ENCODE results near the gene CCSER2. TPM values are rescaled to one million over a fixed set of nuclear protein-coding genes. Genes with fewer than 3 reads are reported as not detected.
"Not testable (repeated sequence)": the region's sequence is repeated elsewhere in the genome, so short reads cannot be mapped to it uniquely, and the experiment has no call there.

CCSER2 gene
- total and polyA plus RNA-seq, 2 donors (not counting 1 experiment from before 2014, with no cell fraction given), result 6.0 to 45.9 TPM

- no peak overlapping the region for H2AFZ ChIP-seq (ENCODE audit: insufficient read depth, low read depth, low read length, poor library complexity, severe bottlenecking)
- H3K9ac ChIP-seq (ENCODE audit: low read length), result no peak overlapping the region
- no peak for TF ChIP-seq CTCF (IDR thresholded peaks at IDR 0.05)
- DNase-seq (no peak), ATAC-seq (ENCODE audit: low read depth) (no peak)
- H3K4me3 ChIP-seq (ENCODE audit: control extremely low read depth in 1 of 5, extremely low read depth in 1 of 5, insufficient read depth in 1 of 5, low read depth in 2 of 5, low read length in 4 of 5), result no peak overlapping the region
- Mint-ChIP-seq H3K4me1 (no peaks in the 10 kb centered on the region), H3K4me3 (no peak overlapping the region), H3K9me3 (ENCODE audit: insufficient read depth) (peaks cover 6% of the 10 kb centered on the region), H3K27me3 (peaks cover 2% of the 10 kb centered on the region), H3K27ac (no peak overlapping the region)
- no peaks in the 10 kb centered on the region for H4K20me1 ChIP-seq (ENCODE audit: control insufficient read depth, insufficient read depth, low read length, poor library complexity, severe bottlenecking)
- H3K36me3 ChIP-seq (replicated peaks in 1 of 2; ENCODE audit: control extremely low read depth in 1 of 2, control insufficient read depth in 1 of 2, extremely low read depth in 1 of 2, insufficient read depth in 2 of 2, low read length in 1 of 2), result no peaks in the 10 kb centered on the region
- intact Hi-C loops (cut with micrococcal nuclease), result no loop called here
- H3K9me3 ChIP-seq (ENCODE audit: control extremely low read depth in 1 of 3, control insufficient read depth in 2 of 3, insufficient read depth in 1 of 3, low read length in 2 of 3), result peaks cover 0 to 10% (median 0%) of the 10 kb centered on the region in 3 donors
- POLR2A ChIA-PET, result no interaction called here
- no peak overlapping the region for H3K4me2 ChIP-seq (replicated peaks; ENCODE audit: low read depth, low read length, poor library complexity, severe bottlenecking)
- CTCF ChIA-PET, result interaction anchor here (0.8 kb wide), 1 partner anchor 13 kb away, joined by 6 read pairs; no protein-coding TSS in a partner anchor
- no peak overlapping the region for H3K27ac ChIP-seq (ENCODE audit: low read length in 2 of 2)
- no peaks in the 10 kb centered on the region for H3K79me2 ChIP-seq (ENCODE audit: control insufficient read depth, insufficient read depth, low read length)
- no peaks in the 10 kb centered on the region for H3K27me3 ChIP-seq (replicated peaks in 1 of 4; ENCODE audit: control extremely low read depth in 1 of 4, control insufficient read depth in 3 of 4, insufficient read depth in 4 of 4, low read length in 3 of 4)
- no peaks in the 10 kb centered on the region for H3K4me1 ChIP-seq (ENCODE audit: control insufficient read depth in 2 of 2, insufficient read depth in 2 of 2, low read length in 2 of 2)
Observed at GRCh38 chr10:84524435-84524834, 196.0 kb downstream of the CCSER2 start.

GRCh38 chr10:84525120-84525806 is 196.9 kb downstream of the CCSER2 start:
- Histone ChIP-seq H3K4me2 (replicated peaks; ENCODE audit: low read depth, low read length, poor library complexity, severe bottlenecking) (no peak overlapping the region), H3K79me2 (ENCODE audit: control insufficient read depth, insufficient read depth, low read length) (no peaks in the 10 kb centered on the region), H3K4me1 (ENCODE audit: control insufficient read depth in 2 of 2, insufficient read depth in 2 of 2, low read length in 2 of 2) (no peaks in the 10 kb centered on the region), H3K9me3 (ENCODE audit: control extremely low read depth in 1 of 3, control insufficient read depth in 2 of 3, insufficient read depth in 1 of 3, low read length in 2 of 3) (peaks cover 0 to 10% (median 0%) of the 10 kb centered on the region in 3 donors), H3K27me3 (replicated peaks in 1 of 4; ENCODE audit: control extremely low read depth in 1 of 4, control insufficient read depth in 3 of 4, insufficient read depth in 4 of 4, low read length in 3 of 4) (no peaks in the 10 kb centered on the region), H4K20me1 (ENCODE audit: control insufficient read depth, insufficient read depth, low read length, poor library complexity, severe bottlenecking) (no peaks in the 10 kb centered on the region), H3K9ac (ENCODE audit: low read length) (no peak overlapping the region), H3K4me3 (ENCODE audit: control extremely low read depth in 1 of 5, extremely low read depth in 1 of 5, insufficient read depth in 1 of 5, low read depth in 2 of 5, low read length in 4 of 5) (no peak overlapping the region), H3K27ac (ENCODE audit: low read length in 2 of 2) (no peak overlapping the region), H2AFZ (ENCODE audit: insufficient read depth, low read depth, low read length, poor library complexity, severe bottlenecking) (no peak overlapping the region), H3K36me3 (replicated peaks in 1 of 2; ENCODE audit: control extremely low read depth in 1 of 2, control insufficient read depth in 1 of 2, extremely low read depth in 1 of 2, insufficient read depth in 2 of 2, low read length in 1 of 2) (no peaks in the 10 kb centered on the region)
- TF ChIP-seq CTCF (IDR thresholded peaks at IDR 0.05), result no peak
- intact Hi-C loops (cut with micrococcal nuclease), result no loop called here
- CTCF ChIA-PET, result interaction anchor here (1.4 kb wide), 1 partner anchor 12 kb away, joined by 8 read pairs; no protein-coding TSS in a partner anchor
- Mint-ChIP-seq H3K27me3 (peaks cover 5% of the 10 kb centered on the region), H3K9me3 (ENCODE audit: insufficient read depth) (peaks cover 6% of the 10 kb centered on the region), H3K4me3 (no peak overlapping the region), H3K4me1 (no peaks in the 10 kb centered on the region), H3K27ac (no peak overlapping the region)
- POLR2A ChIA-PET, result no interaction called here
- no peak for ATAC-seq (ENCODE audit: low read depth)
- DNase-seq, result no peak
- 91% methylated on average over 17 of the region's 17 CpGs for WGBS (ENCODE audit: insufficient coverage)

GRCh38 chr10:84525807-84526182 is 197.4 kb downstream of the CCSER2 start:
- H3K4me1 ChIP-seq (ENCODE audit: control insufficient read depth in 2 of 2, insufficient read depth in 2 of 2, low read length in 2 of 2); H3K4me3 Mint-ChIP-seq; DNase-seq; POLR2A ChIA-PET; H3K27ac ChIP-seq (ENCODE audit: low read length in 2 of 2); H3K4me1 Mint-ChIP-seq; H3K27ac Mint-ChIP-seq; H3K27me3 Mint-ChIP-seq; H4K20me1 ChIP-seq (ENCODE audit: control insufficient read depth, insufficient read depth, low read length, poor library complexity, severe bottlenecking); H2AFZ ChIP-seq (ENCODE audit: insufficient read depth, low read depth, low read length, poor library complexity, severe bottlenecking); intact Hi-C loops (cut with micrococcal nuclease); H3K9me3 ChIP-seq (ENCODE audit: control extremely low read depth in 1 of 3, control insufficient read depth in 2 of 3, insufficient read depth in 1 of 3, low read length in 2 of 3); H3K9me3 Mint-ChIP-seq (ENCODE audit: insufficient read depth); H3K4me2 ChIP-seq (replicated peaks; ENCODE audit: low read depth, low read length, poor library complexity, severe bottlenecking); H3K79me2 ChIP-seq (ENCODE audit: control insufficient read depth, insufficient read depth, low read length); H3K9ac ChIP-seq (ENCODE audit: low read length); H3K36me3 ChIP-seq (replicated peaks in 1 of 2; ENCODE audit: control extremely low read depth in 1 of 2, control insufficient read depth in 1 of 2, extremely low read depth in 1 of 2, insufficient read depth in 2 of 2, low read length in 1 of 2); ATAC-seq (ENCODE audit: low read depth); H3K4me3 ChIP-seq (ENCODE audit: control extremely low read depth in 1 of 5, extremely low read depth in 1 of 5, insufficient read depth in 1 of 5, low read depth in 2 of 5, low read length in 4 of 5); H3K27me3 ChIP-seq (replicated peaks in 1 of 4; ENCODE audit: control extremely low read depth in 1 of 4, control insufficient read depth in 3 of 4, insufficient read depth in 4 of 4, low read length in 3 of 4): not testable (repeated sequence)
- CTCF ChIA-PET, result interaction anchor here (1.4 kb wide), 1 partner anchor 12 kb away, joined by 8 read pairs; no protein-coding TSS in a partner anchor
- 96% methylated on average over 7 of the region's 7 CpGs for WGBS (ENCODE audit: insufficient coverage)
